Neural cell (in vitro differentiated cells): Measurements from ENCODE around the gene CD84. TPM values are rescaled to one million over a fixed set of nuclear protein-coding genes. Genes with fewer than 3 reads are reported as not detected.

Experiments used
- H2AFZ ChIP-seq: fragments of 200-600, 300-800 bp; sonication (generic), shearing (Covaris generic); 2 replicates; pipeline ENCODE4 v1.6.0; 2014; ENCODE audit warnings: low read depth, mild to moderate bottlenecking, antibody characterized with exemption, low read length, moderate library complexity
- H3F3A ChIP-seq: fragments of 200-600 bp; shearing (Covaris generic); 2 replicates; pipeline ENCODE4 v1.6.1; 2016; ENCODE audit warnings: mild to moderate bottlenecking, moderate library complexity, mixed read lengths, antibody characterized with exemption, low read length; ENCODE audit not compliant: insufficient read depth, poor library complexity, severe bottlenecking
- H3K27ac ChIP-seq: fragments of 200-600, 300-800 bp; sonication (generic), shearing (Covaris generic); 2 replicates; pipeline ENCODE4 v1.5.1; 2014; ENCODE audit warnings: mild to moderate bottlenecking, low read length, moderate library complexity
- H3K27me3 ChIP-seq: fragments of 300-800, 200-600 bp; sonication (generic), shearing (Covaris generic); 2 replicates; pipeline ENCODE4 v1.6.0; 2014; ENCODE audit warnings: mild to moderate bottlenecking, low read depth, low read length, moderate library complexity; ENCODE audit not compliant: insufficient read depth
- H3K36me3 ChIP-seq: fragments of 300-800, 200-600 bp; sonication (generic), shearing (Covaris generic); 2 replicates; pipeline ENCODE4 v1.5.1; 2014; ENCODE audit warnings: mild to moderate bottlenecking, antibody characterized with exemption, low read length, moderate library complexity; ENCODE audit not compliant: insufficient read depth
- H3K4me2 ChIP-seq: fragments of 300-800, 200-600 bp; sonication (generic), shearing (Covaris generic); 2 replicates; pipeline ENCODE4 v1.6.0; 2014; ENCODE audit warnings: mild to moderate bottlenecking, low read length
- H3K4me3 ChIP-seq: fragments of 300-800, 200-600 bp; sonication (generic), shearing (Covaris generic); 2 replicates; pipeline ENCODE4 v1.5.1; 2014; ENCODE audit warnings: mild to moderate bottlenecking, low read length, moderate library complexity
- H3K79me2 ChIP-seq: fragments of 200-600 bp; shearing (Covaris generic); replicated peaks from 2 replicates; pipeline ENCODE4 v1.6.0; 2014; ENCODE audit warnings: mild to moderate bottlenecking, low read length, moderate library complexity; ENCODE audit not compliant: insufficient read depth
- H3K9ac ChIP-seq: fragments of 300-800, 200-600 bp; sonication (generic), shearing (Covaris generic); 2 replicates; pipeline ENCODE4 v1.6.1; 2016; ENCODE audit warnings: mild to moderate bottlenecking, low read length, mixed read lengths
- H3K9me2 ChIP-seq: fragments of 200-600 bp; shearing (Covaris generic); 2 replicates; pipeline ENCODE4 v1.6.1; 2016; ENCODE audit warnings: mild to moderate bottlenecking, low read length, mixed read lengths; ENCODE audit not compliant: insufficient read depth
- H3K9me3 ChIP-seq: fragments of 200-600, 300-800 bp; sonication (generic), shearing (Covaris generic); 2 replicates; pipeline ENCODE4 v1.6.1; 2016; ENCODE audit warnings: mild to moderate bottlenecking, mixed run types, low read length, moderate library complexity, mixed read lengths
- H4K20me1 ChIP-seq: fragments of 200-600 bp; shearing (Covaris generic); 2 replicates; pipeline ENCODE4 v1.6.1; 2016; ENCODE audit warnings: mild to moderate bottlenecking, mixed run types; ENCODE audit not compliant: insufficient read depth
- CTCF ChIP-seq: fragments of 450-650 bp; IDR thresholded peaks from 2 replicates; pipeline ENCODE4 v1.5.1; 2014; ENCODE audit warnings: antibody characterized with exemption, mild to moderate bottlenecking, moderate library complexity; ENCODE audit not compliant: poor library complexity, severe bottlenecking
- EP300 ChIP-seq: fragments of 450-650 bp; conservative IDR thresholded peaks from 2 replicates; pipeline ENCODE4 v1.6.1; 2014; ENCODE audit warnings: antibody characterized with exemption, mild to moderate bottlenecking, moderate library complexity; ENCODE audit not compliant: poor library complexity, severe bottlenecking
- EZH2 ChIP-seq: fragments of 200-600, 300-800 bp; shearing (Covaris generic), sonication (generic); IDR thresholded peaks from 2 replicates; pipeline ENCODE4 v1.6.1; 2014; ENCODE audit warnings: antibody characterized with exemption, low read length, borderline replicate concordance, mild to moderate bottlenecking; ENCODE audit not compliant: insufficient read depth, poor library complexity, severe bottlenecking
- MXI1 ChIP-seq: fragments of 450-650 bp; conservative IDR thresholded peaks from 2 replicates; pipeline ENCODE4 v1.6.1; 2014; ENCODE audit warnings: antibody characterized with exemption, mild to moderate bottlenecking; ENCODE audit not compliant: poor library complexity, severe bottlenecking
- POLR2AphosphoS5 ChIP-seq: IDR thresholded peaks from 2 replicates; pipeline ENCODE4 v1.6.1; 2012
- RAD21 ChIP-seq: fragments of 450-650 bp; conservative IDR thresholded peaks from 2 replicates; pipeline ENCODE4 v1.6.1; 2014; ENCODE audit warnings: antibody characterized with exemption, mild to moderate bottlenecking, moderate library complexity
- SMC3 ChIP-seq: fragments of 450-650 bp; conservative IDR thresholded peaks from 2 replicates; pipeline ENCODE4 v1.6.1; 2014; ENCODE audit warnings: antibody characterized with exemption, mild to moderate bottlenecking, moderate library complexity; ENCODE audit not compliant: poor library complexity
- TAF1 ChIP-seq: IDR thresholded peaks from 2 replicates; pipeline ENCODE4 v1.6.1; 2012; ENCODE audit warnings: low read depth
- polyA plus RNA-seq: library from polyadenylated mRNA; depleted of rRNA; stranded (reverse); fragments of >200 nt; gene quantifications from 2 replicates; pipeline ENCODE4 v1.2.3, GENCODE V29; 2014
- TF ChIP-seq, protein P1 (sequence below): IDR thresholded peaks from 2 replicates; pipeline ENCODE4 v1.6.1; 2012; ENCODE audit warnings: borderline replicate concordance

CD84 gene
- polyA plus RNA-seq, 1 donor from 2014 or later = not detected

- TF ChIP-seq SMC3 (no peak), EP300 (no peak), CTCF (no peak), EZH2 (no peak), TAF1 (no peak), RAD21 (no peak), MXI1 (no peak), POLR2AphosphoS5 (no peak)
- TF ChIP-seq, protein P1, sequence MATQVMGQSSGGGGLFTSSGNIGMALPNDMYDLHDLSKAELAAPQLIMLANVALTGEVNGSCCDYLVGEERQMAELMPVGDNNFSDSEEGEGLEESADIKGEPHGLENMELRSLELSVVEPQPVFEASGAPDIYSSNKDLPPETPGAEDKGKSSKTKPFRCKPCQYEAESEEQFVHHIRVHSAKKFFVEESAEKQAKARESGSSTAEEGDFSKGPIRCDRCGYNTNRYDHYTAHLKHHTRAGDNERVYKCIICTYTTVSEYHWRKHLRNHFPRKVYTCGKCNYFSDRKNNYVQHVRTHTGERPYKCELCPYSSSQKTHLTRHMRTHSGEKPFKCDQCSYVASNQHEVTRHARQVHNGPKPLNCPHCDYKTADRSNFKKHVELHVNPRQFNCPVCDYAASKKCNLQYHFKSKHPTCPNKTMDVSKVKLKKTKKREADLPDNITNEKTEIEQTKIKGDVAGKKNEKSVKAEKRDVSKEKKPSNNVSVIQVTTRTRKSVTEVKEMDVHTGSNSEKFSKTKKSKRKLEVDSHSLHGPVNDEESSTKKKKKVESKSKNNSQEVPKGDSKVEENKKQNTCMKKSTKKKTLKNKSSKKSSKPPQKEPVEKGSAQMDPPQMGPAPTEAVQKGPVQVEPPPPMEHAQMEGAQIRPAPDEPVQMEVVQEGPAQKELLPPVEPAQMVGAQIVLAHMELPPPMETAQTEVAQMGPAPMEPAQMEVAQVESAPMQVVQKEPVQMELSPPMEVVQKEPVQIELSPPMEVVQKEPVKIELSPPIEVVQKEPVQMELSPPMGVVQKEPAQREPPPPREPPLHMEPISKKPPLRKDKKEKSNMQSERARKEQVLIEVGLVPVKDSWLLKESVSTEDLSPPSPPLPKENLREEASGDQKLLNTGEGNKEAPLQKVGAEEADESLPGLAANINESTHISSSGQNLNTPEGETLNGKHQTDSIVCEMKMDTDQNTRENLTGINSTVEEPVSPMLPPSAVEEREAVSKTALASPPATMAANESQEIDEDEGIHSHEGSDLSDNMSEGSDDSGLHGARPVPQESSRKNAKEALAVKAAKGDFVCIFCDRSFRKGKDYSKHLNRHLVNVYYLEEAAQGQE = no peak
- no peaks in the 10 kb centered on the region for H3K9me2 ChIP-seq
- no peaks in the 10 kb centered on the region for H3K27me3 ChIP-seq
- H2AFZ ChIP-seq = no peak overlapping the region
- H3K9me3 ChIP-seq = no peaks in the 10 kb centered on the region
- H3F3A ChIP-seq = no peaks in the 10 kb centered on the region
- H3K79me2 ChIP-seq = no peaks in the 10 kb centered on the region
- H3K4me3 ChIP-seq = no peak overlapping the region
- H3K9ac ChIP-seq = no peak overlapping the region
- H3K4me2 ChIP-seq = no peak overlapping the region
- no peaks in the 10 kb centered on the region for H3K36me3 ChIP-seq
- H4K20me1 ChIP-seq = no peaks in the 10 kb centered on the region
- H3K27ac ChIP-seq = no peak overlapping the region
Measured at GRCh38 chr1:160521554-160521953, 57.7 kb downstream of the CD84 start.

DNA sequence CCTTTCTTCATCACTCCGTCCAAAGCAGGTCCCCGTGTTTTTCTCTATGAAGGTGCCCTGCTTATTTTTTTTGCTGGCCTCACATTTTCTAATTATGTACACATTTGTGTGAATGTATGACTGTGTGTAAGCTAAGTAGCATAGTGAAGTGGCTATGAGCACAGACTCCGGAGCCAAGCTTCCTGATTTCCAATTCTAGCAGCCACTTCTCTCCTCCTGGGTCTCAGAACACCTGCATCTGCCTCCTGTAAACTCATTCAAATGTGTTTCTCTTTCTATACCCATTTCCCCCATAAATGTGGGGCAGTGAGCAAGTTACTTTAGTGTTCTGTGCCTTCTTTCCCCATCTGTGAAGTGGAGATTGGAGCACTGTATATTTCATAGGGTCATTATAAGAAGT, 58.3 kb downstream of the CD84 start:
- Histone ChIP-seq H3K27me3 (no peaks in the 10 kb centered on the region), H3K9me2 (no peaks in the 10 kb centered on the region), H3K4me3 (no peak overlapping the region), H3K9ac (no peak overlapping the region), H3F3A (no peaks in the 10 kb centered on the region), H3K27ac (no peak overlapping the region), H3K36me3 (no peaks in the 10 kb centered on the region), H4K20me1 (no peaks in the 10 kb centered on the region), H2AFZ (no peak overlapping the region), H3K79me2 (no peaks in the 10 kb centered on the region), H3K4me2 (no peak overlapping the region), H3K9me3 (no peaks in the 10 kb centered on the region)
- TF ChIP-seq EZH2 = no peak
- TF ChIP-seq RAD21 = no peak
- TF ChIP-seq MXI1 = no peak
- no peak for TF ChIP-seq SMC3
- TF ChIP-seq CTCF = no peak
- TF ChIP-seq, protein P1 = no peak
- TF ChIP-seq EP300 = no peak
- TF ChIP-seq POLR2AphosphoS5 = no peak
- TF ChIP-seq TAF1 = no peak
